Osteocyte (in vitro differentiated cells): Measurements from ENCODE around the gene MORC2. TPM values are rescaled to one million over a fixed set of nuclear protein-coding genes. Genes with fewer than 3 reads are reported as not detected.

Source experiments
- DNase-seq: peaks from one replicate; pipeline ENCODE4 v3.0.0; 2021; ENCODE audit warnings: mixed read lengths; ENCODE audit not compliant: unreplicated experiment; ENCODE audit errors: extremely low spot score
- H3K27ac Mint-ChIP-seq: one replicate; pipeline ENCODE4 v1.8.0; 2021; ENCODE audit warnings: mild to moderate bottlenecking, mixed read lengths; ENCODE audit not compliant: unreplicated experiment
- H3K27me3 Mint-ChIP-seq: one replicate; pipeline ENCODE4 v1.8.0; 2021; ENCODE audit warnings: mixed read lengths; ENCODE audit not compliant: unreplicated experiment
- H3K36me3 Mint-ChIP-seq: one replicate; pipeline ENCODE4 v1.8.0; 2021; ENCODE audit warnings: mixed read lengths; ENCODE audit not compliant: unreplicated experiment
- H3K4me1 Mint-ChIP-seq: one replicate; pipeline ENCODE4 v1.8.0; 2021; ENCODE audit warnings: mixed read lengths; ENCODE audit not compliant: unreplicated experiment
- H3K4me3 Mint-ChIP-seq: one replicate; pipeline ENCODE4 v1.8.0; 2021; ENCODE audit warnings: mild to moderate bottlenecking, moderate library complexity, mixed read lengths; ENCODE audit not compliant: unreplicated experiment
- H3K9me3 Mint-ChIP-seq: one replicate; pipeline ENCODE4 v1.8.0; 2021; ENCODE audit warnings: mixed read lengths; ENCODE audit not compliant: unreplicated experiment
- CTCF ChIP-seq: fragments of 200-600 bp; sonication (generic); IDR thresholded peaks from 2 replicates; pipeline ENCODE4 v1.5.0; 2021; ENCODE audit warnings: antibody characterized with exemption, mild to moderate bottlenecking, moderate library complexity
- total RNA-seq: library from RNA; stranded (reverse); gene quantifications from 2 replicates; pipeline ENCODE4 v1.2.1, GENCODE V29; 2021

MORC2 gene
- total RNA-seq, 1 donor from 2014 or later: 26.9 TPM

DNA sequence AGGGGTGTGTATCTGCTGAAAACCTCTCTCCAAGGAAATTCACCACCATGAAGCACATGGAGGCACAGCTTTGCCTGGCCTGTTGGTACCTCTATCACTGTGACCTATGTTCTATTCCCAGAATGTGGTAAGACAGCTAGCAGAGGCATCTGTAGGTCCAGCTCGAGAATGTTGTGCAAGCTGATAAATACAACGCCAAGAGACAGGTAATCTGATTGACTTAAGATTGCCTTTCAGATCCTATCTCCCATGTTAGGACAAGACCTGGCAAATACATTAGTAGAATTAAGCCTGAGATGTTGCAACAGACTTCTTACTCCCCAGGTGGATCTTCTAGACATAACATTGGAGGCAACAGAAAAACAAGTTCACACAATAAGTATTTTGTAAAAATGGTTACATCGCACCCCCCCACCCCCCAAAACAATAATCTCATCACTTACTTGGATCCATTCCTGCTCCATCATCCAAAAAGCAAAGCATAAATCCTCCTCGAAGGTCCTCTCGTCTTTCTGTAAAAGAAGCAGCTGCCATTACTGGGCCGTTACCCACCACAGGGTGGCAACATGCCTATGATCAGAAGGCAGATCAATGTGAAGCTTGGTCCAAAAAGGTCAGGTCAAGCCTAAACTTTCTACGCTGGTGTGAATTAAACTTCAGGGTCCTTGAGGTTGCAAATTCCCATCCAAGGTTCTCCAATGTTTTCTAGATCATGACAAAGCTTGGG, 18.5 kb downstream of the MORC2 start:
- no peak overlapping the region for H3K4me3 Mint-ChIP-seq
- H3K27ac Mint-ChIP-seq: no peak overlapping the region
- DNase-seq: peak; percentile 34
- peaks cover 43% of the 10 kb centered on the region for H3K36me3 Mint-ChIP-seq
- no peaks in the 10 kb centered on the region for H3K9me3 Mint-ChIP-seq
- peak; percentile 9 for TF ChIP-seq CTCF
- no peaks in the 10 kb centered on the region for H3K27me3 Mint-ChIP-seq
- peaks cover 14% of the 10 kb centered on the region for H3K4me1 Mint-ChIP-seq

- no peak for TF ChIP-seq CTCF
- Mint-ChIP-seq H3K4me1 (peaks cover 14% of the 10 kb centered on the region), H3K27me3 (no peaks in the 10 kb centered on the region), H3K4me3 (no peak overlapping the region), H3K36me3 (peaks cover 51% of the 10 kb centered on the region), H3K9me3 (no peaks in the 10 kb centered on the region), H3K27ac (no peak overlapping the region)
- DNase-seq: peak; percentile 46
Measured at GRCh38 chr22:30948930-30949342, 19.6 kb downstream of the MORC2 start.

- DNase-seq: no peak
- TF ChIP-seq CTCF: peak; percentile 68
- Mint-ChIP-seq H3K27ac (no peak overlapping the region), H3K9me3 (no peaks in the 10 kb centered on the region), H3K4me1 (peaks cover 4% of the 10 kb centered on the region), H3K4me3 (no peak overlapping the region), H3K36me3 (peaks cover 50% of the 10 kb centered on the region), H3K27me3 (no peaks in the 10 kb centered on the region)
Measured at GRCh38 chr22:30947816-30948454, 20.6 kb downstream of the MORC2 start.

GRCh38 chr22:30947173-30947815, 21.3 kb downstream of the MORC2 start:
- Mint-ChIP-seq H3K4me1 (no peaks in the 10 kb centered on the region), H3K36me3 (peaks cover 47% of the 10 kb centered on the region), H3K27me3 (no peaks in the 10 kb centered on the region), H3K9me3 (no peaks in the 10 kb centered on the region), H3K27ac (no peak overlapping the region), H3K4me3 (no peak overlapping the region)
- peak; percentile 51 for DNase-seq
- TF ChIP-seq CTCF: no peak

GRCh38 chr22:30946354-30946753, 22.2 kb downstream of the MORC2 start:
- no peak overlapping the region for H3K27ac Mint-ChIP-seq
- no peak for TF ChIP-seq CTCF
- H3K4me1 Mint-ChIP-seq: no peaks in the 10 kb centered on the region
- peak; percentile 63 for DNase-seq
- no peaks in the 10 kb centered on the region for H3K27me3 Mint-ChIP-seq
- peaks cover 56% of the 10 kb centered on the region for H3K36me3 Mint-ChIP-seq
- no peak overlapping the region for H3K4me3 Mint-ChIP-seq
- H3K9me3 Mint-ChIP-seq: no peaks in the 10 kb centered on the region
